Fibroblast of lung (primary cell): Measurements from ENCODE around the gene C9orf72.

ENCODE experiments used
- EZH2 ChIP-seq: IDR thresholded peaks from 2 replicates; pipeline ENCODE4 v1.5.1; 2012; ENCODE audit warnings: low read length, control low read depth, mild to moderate bottlenecking; ENCODE audit errors: missing control alignments
- TF ChIP-seq, protein P1 (sequence below), 2 donors: IDR thresholded peaks in 1 of 2; conservative IDR thresholded peaks in 1 of 2; 1 replicate in 1 of 2; 2 replicates in 1 of 2; pipeline ENCODE4 v1.5.1; 2011 to 2012; ENCODE audit warnings: low read length in 2 of 2, control low read depth in 1 of 2, inconsistent platforms in 1 of 2, low read depth in 1 of 2, mild to moderate bottlenecking in 1 of 2

DNA sequence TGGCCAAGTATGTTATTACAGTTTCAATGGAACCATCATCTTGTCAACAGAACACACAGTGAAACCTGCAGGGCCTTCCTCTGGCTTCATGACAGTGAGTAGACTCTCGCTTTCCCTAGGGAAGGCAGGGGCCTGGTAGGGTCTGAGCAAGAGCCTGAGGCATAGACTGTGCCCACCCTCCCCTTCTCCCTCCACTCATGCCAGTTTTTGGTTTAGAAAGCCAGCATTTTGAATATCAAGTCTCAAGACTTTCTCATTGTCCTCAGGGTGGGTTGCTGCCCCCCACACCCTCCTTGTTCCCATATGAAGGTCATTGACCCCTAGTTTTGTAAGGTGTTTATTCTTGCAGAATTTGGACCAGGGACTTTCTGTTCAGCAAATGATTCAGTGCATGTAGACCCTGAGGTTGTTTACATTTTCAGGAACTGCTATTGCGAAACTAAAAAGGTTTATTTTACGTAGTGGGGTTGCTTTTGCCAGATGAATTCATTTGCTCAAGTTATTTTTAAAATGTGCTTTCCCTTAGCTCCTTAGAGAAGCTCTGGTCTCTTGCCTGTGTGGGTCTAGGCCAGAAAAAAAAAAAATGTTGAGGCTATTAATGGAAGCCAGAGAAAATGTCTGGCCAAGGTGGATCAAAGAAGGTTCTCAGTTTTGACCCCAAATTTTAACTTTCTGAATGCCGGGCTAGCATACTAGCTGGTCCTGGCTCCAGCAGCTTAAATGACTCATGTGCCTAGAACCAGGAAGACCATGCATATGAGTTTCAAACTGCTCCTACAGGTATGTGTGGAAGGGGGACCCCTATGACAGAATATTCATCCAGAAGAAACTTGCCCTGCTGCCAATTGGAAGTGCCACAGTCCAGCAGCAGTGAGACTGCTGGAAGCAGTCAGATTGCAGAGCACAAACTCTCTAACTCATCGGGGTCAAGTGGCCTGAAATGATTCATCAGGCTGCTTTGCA, 33.5 kb downstream of the C9orf72 start:
- TF ChIP-seq, protein P1, sequence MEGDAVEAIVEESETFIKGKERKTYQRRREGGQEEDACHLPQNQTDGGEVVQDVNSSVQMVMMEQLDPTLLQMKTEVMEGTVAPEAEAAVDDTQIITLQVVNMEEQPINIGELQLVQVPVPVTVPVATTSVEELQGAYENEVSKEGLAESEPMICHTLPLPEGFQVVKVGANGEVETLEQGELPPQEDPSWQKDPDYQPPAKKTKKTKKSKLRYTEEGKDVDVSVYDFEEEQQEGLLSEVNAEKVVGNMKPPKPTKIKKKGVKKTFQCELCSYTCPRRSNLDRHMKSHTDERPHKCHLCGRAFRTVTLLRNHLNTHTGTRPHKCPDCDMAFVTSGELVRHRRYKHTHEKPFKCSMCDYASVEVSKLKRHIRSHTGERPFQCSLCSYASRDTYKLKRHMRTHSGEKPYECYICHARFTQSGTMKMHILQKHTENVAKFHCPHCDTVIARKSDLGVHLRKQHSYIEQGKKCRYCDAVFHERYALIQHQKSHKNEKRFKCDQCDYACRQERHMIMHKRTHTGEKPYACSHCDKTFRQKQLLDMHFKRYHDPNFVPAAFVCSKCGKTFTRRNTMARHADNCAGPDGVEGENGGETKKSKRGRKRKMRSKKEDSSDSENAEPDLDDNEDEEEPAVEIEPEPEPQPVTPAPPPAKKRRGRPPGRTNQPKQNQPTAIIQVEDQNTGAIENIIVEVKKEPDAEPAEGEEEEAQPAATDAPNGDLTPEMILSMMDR (conservative IDR thresholded peaks at IDR 0.05 in 1 of 2, IDR thresholded peaks at IDR 0.05 in 1 of 2; ENCODE audit: low read depth in 1 of 2, low read length in 2 of 2): no peak
- no peak for TF ChIP-seq EZH2
